Measurements from ENCODE around the gene MKRN2OS. TPM values are rescaled to one million over a fixed set of nuclear protein-coding genes. Genes with fewer than 3 reads are reported as not detected.

The MKRN2OS gene
- total and polyA plus RNA-seq, 10 of the 15 experiments (the other 5 are each of a cell fraction or from before 2014, with no cell fraction given), result 0.20 to 1.0 (median 0.40) TPM; not detected in 4

DNA sequence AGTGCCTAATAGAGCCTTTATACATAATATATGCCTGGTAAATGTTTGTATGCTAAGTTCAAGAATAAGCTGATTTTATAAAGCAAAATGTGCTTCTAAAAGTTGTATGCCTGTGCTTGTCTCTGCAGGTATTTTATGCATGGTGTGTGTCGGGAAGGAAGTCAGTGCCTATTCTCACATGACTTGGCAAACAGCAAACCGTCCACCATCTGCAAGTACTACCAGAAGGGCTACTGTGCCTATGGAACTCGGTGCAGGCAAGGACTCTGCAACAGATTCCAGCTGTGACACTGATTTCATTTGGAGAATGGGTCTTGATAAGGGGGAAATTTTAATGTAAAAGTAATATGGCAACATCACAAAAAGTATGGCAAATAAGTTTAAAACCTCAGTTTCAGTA is 23.4 kb upstream of the MKRN2OS start:
- no peak overlapping the region for H3K27ac ChIP-seq (ENCODE audit: control insufficient read depth, insufficient read depth)
- H3K4me2 ChIP-seq (ENCODE audit: control insufficient read depth, insufficient read depth), result no peak overlapping the region
- BruUV-seq (replicated peaks), result no TSS peak
- ChIA-PET CTCF (interaction anchor here (0.8 kb wide), 1 partner anchor 19 kb away, joined by 3 read pairs; no protein-coding TSS in a partner anchor), POLR2A (interaction anchor here (0.6 kb wide), 1 partner anchor 929 kb away, joined by 4 read pairs; no protein-coding TSS in a partner anchor), SMC1A (ENCODE audit: uncharacterized antibody, unreplicated experiment) (no interaction called here), RAD21 (ENCODE audit: unreplicated experiment) (interaction anchor here (1.0 kb wide), 1 partner anchor 91 kb away, joined by 3 read pairs; no protein-coding TSS in a partner anchor)
- ATAC-seq (no peak), FAIRE-seq (no peak), DNase-seq (ENCODE audit: low read depth, low spot score) (no peak)
- no peak overlapping the region for H3K4me3 ChIP-seq
- no peaks in the 10 kb centered on the region for H3K27me3 ChIP-seq (replicated peaks in 1 of 2; ENCODE audit: control insufficient read depth in 2 of 2, insufficient read depth in 2 of 2, low read length in 1 of 2)
- H3K9ac ChIP-seq (ENCODE audit: control insufficient read depth, insufficient read depth, low read length), result no peak overlapping the region
- H3K9me3 ChIP-seq (replicated peaks; ENCODE audit: control insufficient read depth, insufficient read depth, low read length), result peaks cover 13% of the 10 kb centered on the region; the same call in 2 of the 3 replicates
- peaks cover 6% of the 10 kb centered on the region; the same call in 1 of the 2 replicates for H3K4me1 ChIP-seq (ENCODE audit: control insufficient read depth, insufficient read depth, low read length)
- H3K79me2 ChIP-seq (ENCODE audit: control insufficient read depth, insufficient read depth, low read length), result peaks cover 41% of the 10 kb centered on the region
- in situ Hi-C loops (cut with MboI) (no loop called here), intact Hi-C loops (cut with micrococcal nuclease; ENCODE audit: unreplicated experiment) (no loop called here)
- peaks cover 11 to 20% of the 10 kb centered on the region in 2 experiments for H3K36me3 ChIP-seq (ENCODE audit: control insufficient read depth in 2 of 2, insufficient read depth in 2 of 2, low read length in 1 of 2)
- WGBS (ENCODE audit: insufficient coverage, insufficient replicate concordance, low lambda C conversion rate, missing lambda C conversion rate), result 96% methylated on average over 3 of the region's 3 CpGs
- TF ChIP-seq, protein P1, sequence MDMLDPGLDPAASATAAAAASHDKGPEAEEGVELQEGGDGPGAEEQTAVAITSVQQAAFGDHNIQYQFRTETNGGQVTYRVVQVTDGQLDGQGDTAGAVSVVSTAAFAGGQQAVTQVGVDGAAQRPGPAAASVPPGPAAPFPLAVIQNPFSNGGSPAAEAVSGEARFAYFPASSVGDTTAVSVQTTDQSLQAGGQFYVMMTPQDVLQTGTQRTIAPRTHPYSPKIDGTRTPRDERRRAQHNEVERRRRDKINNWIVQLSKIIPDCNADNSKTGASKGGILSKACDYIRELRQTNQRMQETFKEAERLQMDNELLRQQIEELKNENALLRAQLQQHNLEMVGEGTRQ (IDR thresholded peaks at IDR 0.05; ENCODE audit: borderline replicate concordance, low read depth, low read length), result no peak
- TF ChIP-seq POLR2AphosphoS2 (IDR thresholded peaks at IDR 0.05; ENCODE audit: low read depth, low read length) (no peak), SP1 (IDR thresholded peaks at IDR 0.05; ENCODE audit: low read depth, low read length) (no peak), ZNF207 (IDR thresholded peaks at IDR 0.05; ENCODE audit: borderline replicate concordance) (no peak), SRF (IDR thresholded peaks at IDR 0.05; ENCODE audit: low read depth in 2 of 2, low read length in 2 of 2) (no peak), RB1 (IDR thresholded peaks at IDR 0.05; ENCODE audit: borderline replicate concordance) (no peak), IRF4 (IDR thresholded peaks at IDR 0.05; ENCODE audit: low read depth, low read length) (no peak), ZNF24 (IDR thresholded peaks at IDR 0.05) (no peak), EP300 (IDR thresholded peaks at IDR 0.05; ENCODE audit: borderline replicate concordance in 1 of 2, control insufficient read depth in 1 of 2, low read depth in 2 of 2, low read length in 2 of 2) (no peak)
- TF ChIP-seq, protein P2, sequence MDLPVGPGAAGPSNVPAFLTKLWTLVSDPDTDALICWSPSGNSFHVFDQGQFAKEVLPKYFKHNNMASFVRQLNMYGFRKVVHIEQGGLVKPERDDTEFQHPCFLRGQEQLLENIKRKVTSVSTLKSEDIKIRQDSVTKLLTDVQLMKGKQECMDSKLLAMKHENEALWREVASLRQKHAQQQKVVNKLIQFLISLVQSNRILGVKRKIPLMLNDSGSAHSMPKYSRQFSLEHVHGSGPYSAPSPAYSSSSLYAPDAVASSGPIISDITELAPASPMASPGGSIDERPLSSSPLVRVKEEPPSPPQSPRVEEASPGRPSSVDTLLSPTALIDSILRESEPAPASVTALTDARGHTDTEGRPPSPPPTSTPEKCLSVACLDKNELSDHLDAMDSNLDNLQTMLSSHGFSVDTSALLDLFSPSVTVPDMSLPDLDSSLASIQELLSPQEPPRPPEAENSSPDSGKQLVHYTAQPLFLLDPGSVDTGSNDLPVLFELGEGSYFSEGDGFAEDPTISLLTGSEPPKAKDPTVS (IDR thresholded peaks at IDR 0.05; ENCODE audit: low read depth, low read length), result no peak
- TF ChIP-seq, protein P3, sequence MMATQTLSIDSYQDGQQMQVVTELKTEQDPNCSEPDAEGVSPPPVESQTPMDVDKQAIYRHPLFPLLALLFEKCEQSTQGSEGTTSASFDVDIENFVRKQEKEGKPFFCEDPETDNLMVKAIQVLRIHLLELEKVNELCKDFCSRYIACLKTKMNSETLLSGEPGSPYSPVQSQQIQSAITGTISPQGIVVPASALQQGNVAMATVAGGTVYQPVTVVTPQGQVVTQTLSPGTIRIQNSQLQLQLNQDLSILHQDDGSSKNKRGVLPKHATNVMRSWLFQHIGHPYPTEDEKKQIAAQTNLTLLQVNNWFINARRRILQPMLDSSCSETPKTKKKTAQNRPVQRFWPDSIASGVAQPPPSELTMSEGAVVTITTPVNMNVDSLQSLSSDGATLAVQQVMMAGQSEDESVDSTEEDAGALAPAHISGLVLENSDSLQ (IDR thresholded peaks at IDR 0.05), result no peak
- TF ChIP-seq, protein P4, sequence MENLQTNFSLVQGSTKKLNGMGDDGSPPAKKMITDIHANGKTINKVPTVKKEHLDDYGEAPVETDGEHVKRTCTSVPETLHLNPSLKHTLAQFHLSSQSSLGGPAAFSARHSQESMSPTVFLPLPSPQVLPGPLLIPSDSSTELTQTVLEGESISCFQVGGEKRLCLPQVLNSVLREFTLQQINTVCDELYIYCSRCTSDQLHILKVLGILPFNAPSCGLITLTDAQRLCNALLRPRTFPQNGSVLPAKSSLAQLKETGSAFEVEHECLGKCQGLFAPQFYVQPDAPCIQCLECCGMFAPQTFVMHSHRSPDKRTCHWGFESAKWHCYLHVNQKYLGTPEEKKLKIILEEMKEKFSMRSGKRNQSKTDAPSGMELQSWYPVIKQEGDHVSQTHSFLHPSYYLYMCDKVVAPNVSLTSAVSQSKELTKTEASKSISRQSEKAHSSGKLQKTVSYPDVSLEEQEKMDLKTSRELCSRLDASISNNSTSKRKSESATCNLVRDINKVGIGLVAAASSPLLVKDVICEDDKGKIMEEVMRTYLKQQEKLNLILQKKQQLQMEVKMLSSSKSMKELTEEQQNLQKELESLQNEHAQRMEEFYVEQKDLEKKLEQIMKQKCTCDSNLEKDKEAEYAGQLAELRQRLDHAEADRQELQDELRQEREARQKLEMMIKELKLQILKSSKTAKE (IDR thresholded peaks at IDR 0.05; ENCODE audit: low read depth, poor library complexity, severe bottlenecking), result no peak
- TF ChIP-seq, protein P5, sequence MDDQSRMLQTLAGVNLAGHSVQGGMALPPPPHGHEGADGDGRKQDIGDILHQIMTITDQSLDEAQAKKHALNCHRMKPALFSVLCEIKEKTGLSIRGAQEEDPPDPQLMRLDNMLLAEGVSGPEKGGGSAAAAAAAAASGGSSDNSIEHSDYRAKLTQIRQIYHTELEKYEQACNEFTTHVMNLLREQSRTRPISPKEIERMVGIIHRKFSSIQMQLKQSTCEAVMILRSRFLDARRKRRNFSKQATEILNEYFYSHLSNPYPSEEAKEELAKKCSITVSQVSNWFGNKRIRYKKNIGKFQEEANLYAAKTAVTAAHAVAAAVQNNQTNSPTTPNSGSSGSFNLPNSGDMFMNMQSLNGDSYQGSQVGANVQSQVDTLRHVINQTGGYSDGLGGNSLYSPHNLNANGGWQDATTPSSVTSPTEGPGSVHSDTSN (IDR thresholded peaks at IDR 0.05; ENCODE audit: insufficient replicate concordance, low read depth, low read length), result no peak
- TF ChIP-seq, protein P6, sequence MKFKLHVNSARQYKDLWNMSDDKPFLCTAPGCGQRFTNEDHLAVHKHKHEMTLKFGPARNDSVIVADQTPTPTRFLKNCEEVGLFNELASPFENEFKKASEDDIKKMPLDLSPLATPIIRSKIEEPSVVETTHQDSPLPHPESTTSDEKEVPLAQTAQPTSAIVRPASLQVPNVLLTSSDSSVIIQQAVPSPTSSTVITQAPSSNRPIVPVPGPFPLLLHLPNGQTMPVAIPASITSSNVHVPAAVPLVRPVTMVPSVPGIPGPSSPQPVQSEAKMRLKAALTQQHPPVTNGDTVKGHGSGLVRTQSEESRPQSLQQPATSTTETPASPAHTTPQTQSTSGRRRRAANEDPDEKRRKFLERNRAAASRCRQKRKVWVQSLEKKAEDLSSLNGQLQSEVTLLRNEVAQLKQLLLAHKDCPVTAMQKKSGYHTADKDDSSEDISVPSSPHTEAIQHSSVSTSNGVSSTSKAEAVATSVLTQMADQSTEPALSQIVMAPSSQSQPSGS (IDR thresholded peaks at IDR 0.05; ENCODE audit: low read length), result no peak
- H2AFZ ChIP-seq (ENCODE audit: control insufficient read depth, low read depth, low read length), result no peak overlapping the region
- H4K20me1 ChIP-seq (ENCODE audit: control insufficient read depth, insufficient read depth), result no peaks in the 10 kb centered on the region
